Sciatic nerve (tissue), 2 donors: ENCODE results near the gene POLR2B. TPM values are rescaled to one million over a fixed set of nuclear protein-coding genes. Genes with fewer than 3 reads are reported as not detected.
"Not testable (repeated sequence)": the region's sequence is repeated elsewhere in the genome, so short reads cannot be mapped to it uniquely, and the experiment has no call there.

Experiments used
- ATAC-seq: fragments of 200-7000 bp; cut with Tn5 transposase; one replicate; pipeline ENCODE4 v1.9.1; 2020; ENCODE audit warnings: mild to moderate bottlenecking, moderate library complexity
- DNase-seq: peaks from one replicate; pipeline ENCODE4 v3.0.0-alpha.2; 2020; ENCODE audit warnings: low spot score
- intact Hi-C: fragments of 100-400 bp; cut with DNase I; formaldehyde crosslinking; loops from one replicate; pipeline ENCODE4 v1.14.2; 2022
- total RNA-seq: library from RNA; stranded (reverse); fragmentation: NEBNext Ultra II Directional; extraction: Animal tissue kit (Norgen Biotek cat#: 25700); gene quantifications from one replicate; pipeline ENCODE4 v1.2.1, GENCODE V29; 2021
- donor health status: DM: no; HTN: no; CAD: no.
- donor health status: DM: no; HTN: no; CAD: no.

Gene POLR2B
- total RNA-seq, 1 donor from 2014 or later: 68.1 TPM

GRCh38 chr4:57044279-57044678 lies 65.6 kb downstream of the POLR2B start:
- no peak for DNase-seq
- ATAC-seq: peak; percentile 64
- intact Hi-C loops: loop anchor here (2.0 kb wide), 1 partner anchor 135 kb away; no protein-coding TSS in a partner anchor

- DNase-seq (no peak), ATAC-seq (no peak)
- intact Hi-C loops: loop anchor here (2.0 kb wide), 1 partner anchor 136 kb away; no protein-coding TSS in a partner anchor
Measured at GRCh38 chr4:57044996-57045395, 66.3 kb downstream of the POLR2B start.

- ATAC-seq, intact Hi-C loops, DNase-seq: not testable (repeated sequence)
Measured at GRCh38 chr4:57047046-57047445, 68.3 kb downstream of the POLR2B start.

- intact Hi-C loops: no loop called here
- DNase-seq (no peak), ATAC-seq (no peak)
Measured at GRCh38 chr4:57048590-57049304, 70.1 kb downstream of the POLR2B start.

- intact Hi-C loops: no loop called here
- ATAC-seq: peak; percentile 64
- DNase-seq: no peak
Measured at GRCh38 chr4:57051095-57051494, 72.4 kb downstream of the POLR2B start.

GRCh38 chr4:57051524-57051923 lies 72.8 kb downstream of the POLR2B start:
- intact Hi-C loops: no loop called here
- DNase-seq: no peak
- peak; percentile 9 for ATAC-seq

GRCh38 chr4:57053508-57053907 lies 74.8 kb downstream of the POLR2B start:
- DNase-seq (no peak), ATAC-seq (no peak)
- intact Hi-C loops: no loop called here

GRCh38 chr4:57055886-57056285 lies 77.2 kb downstream of the POLR2B start:
- ATAC-seq: no peak
- no peak for DNase-seq
- intact Hi-C loops: no loop called here

GRCh38 chr4:57059890-57060716 lies 81.4 kb downstream of the POLR2B start:
- intact Hi-C loops: no loop called here
- ATAC-seq: no peak
- no peak for DNase-seq

GRCh38 chr4:57060717-57061067 lies 82.0 kb downstream of the POLR2B start:
- ATAC-seq, intact Hi-C loops, DNase-seq: not testable (repeated sequence)

GRCh38 chr4:57061395-57061794 lies 82.7 kb downstream of the POLR2B start:
- no peak for ATAC-seq
- no peak for DNase-seq
- intact Hi-C loops: no loop called here

GRCh38 chr4:57063518-57063917 lies 84.8 kb downstream of the POLR2B start:
- DNase-seq: no peak
- ATAC-seq: no peak
- intact Hi-C loops: no loop called here

- no peak for ATAC-seq
- intact Hi-C loops: no loop called here
- DNase-seq: no peak
Measured at GRCh38 chr4:57064120-57064519, 85.4 kb downstream of the POLR2B start.

GRCh38 chr4:57064811-57065711 lies 86.4 kb downstream of the POLR2B start:
- ATAC-seq (peak; percentile 90), DNase-seq (peak; percentile 78)
- intact Hi-C loops: no loop called here

GRCh38 chr4:57065730-57066482 lies 87.2 kb downstream of the POLR2B start:
- intact Hi-C loops: no loop called here
- DNase-seq (no peak), ATAC-seq (peak; percentile 48)

GRCh38 chr4:57068237-57068981 lies 89.7 kb downstream of the POLR2B start:
- ATAC-seq: no peak
- no peak for DNase-seq
- intact Hi-C loops: no loop called here

GRCh38 chr4:57070461-57070860 lies 91.8 kb downstream of the POLR2B start:
- ATAC-seq: no peak
- DNase-seq: no peak
- intact Hi-C loops: no loop called here

GRCh38 chr4:57071326-57071725 lies 92.6 kb downstream of the POLR2B start:
- peak; percentile 95 for ATAC-seq
- intact Hi-C loops: no loop called here

More at GRCh38 chr4:57071326-57071725, 92.6 kb downstream of the POLR2B start:
- DNase-seq: no peak
